Prostate gland (tissue), 2 donors: ENCODE data around the gene TMEM196.

Source experiments
- CTCF ChIP-seq, 4 experiments: fragments of 200-600 bp in 2 of 4; fragments of 450-650 bp in 2 of 4; sonication (generic) in 2 of 4; IDR thresholded peaks; 1 replicate in 3 of 4; 2 replicates in 1 of 4; pipeline ENCODE4 v1.5.1; 2016 to 2019; ENCODE audit warnings: antibody characterized with exemption in 4 of 4, mild to moderate bottlenecking in 2 of 4, moderate library complexity in 2 of 4
- POLR2A ChIP-seq: fragments of 450-650 bp; IDR thresholded peaks from one replicate; pipeline ENCODE4 v1.6.1; 2016; ENCODE audit warnings: antibody characterized with exemption, mild to moderate bottlenecking

- TF ChIP-seq POLR2A: no peak
- no peak for TF ChIP-seq CTCF (IDR thresholded peaks at IDR 0.05)
These were observed 67.8 kb downstream of the TMEM196 start for GRCh38 chr7:19705663-19706062.
